Dendritic cell treated with granulocyte-macrophage colony-stimulating factor and Interleukin-4, amounts not matched to agents 40 ng/mL and 50 ng/mL, for 4 days (primary cell): Measurements from ENCODE around the gene APLP1.
A peak's percentile ranks its signal among the peaks of the same experiment; 100 is the strongest.

ENCODE experiments used
- H3K27ac Mint-ChIP-seq: one replicate; pipeline ENCODE4 v1.8.0; 2022; ENCODE audit warnings: mild to moderate bottlenecking, mixed read lengths
- H3K27me3 Mint-ChIP-seq: one replicate; pipeline ENCODE4 v1.8.0; 2022; ENCODE audit warnings: mild to moderate bottlenecking, mixed read lengths
- H3K36me3 Mint-ChIP-seq: one replicate; pipeline ENCODE4 v1.8.0; 2022; ENCODE audit warnings: low read depth, mixed read lengths
- H3K4me1 Mint-ChIP-seq: one replicate; pipeline ENCODE4 v1.8.0; 2022; ENCODE audit warnings: low read depth, mixed read lengths
- H3K4me3 Mint-ChIP-seq: one replicate; pipeline ENCODE4 v1.8.0; 2022; ENCODE audit warnings: mild to moderate bottlenecking, moderate library complexity, mixed read lengths
- H3K9me3 Mint-ChIP-seq: one replicate; pipeline ENCODE4 v1.8.0; 2022; ENCODE audit warnings: mixed read lengths
- intact Hi-C: fragments of 100-400 bp; cut with micrococcal nuclease; formaldehyde crosslinking; loops from one replicate; pipeline ENCODE4 v1.15.0; 2022

Gene APLP1

GRCh38 chr19:35898499-35898809, 30.1 kb downstream of the APLP1 start:
- H3K36me3 Mint-ChIP-seq: peaks cover 76% of the 10 kb centered on the region
- intact Hi-C loops: no loop called here
- H3K27ac Mint-ChIP-seq: peak overlapping the region; percentile 96
- no peaks in the 10 kb centered on the region for H3K27me3 Mint-ChIP-seq
- no peaks in the 10 kb centered on the region for H3K9me3 Mint-ChIP-seq
- H3K4me3 Mint-ChIP-seq: peak overlapping the region; percentile 98
- H3K4me1 Mint-ChIP-seq: peaks cover 55% of the 10 kb centered on the region

GRCh38 chr19:35899547-35900214, 31.3 kb downstream of the APLP1 start:
- no peaks in the 10 kb centered on the region for H3K27me3 Mint-ChIP-seq
- H3K36me3 Mint-ChIP-seq: peaks cover 76% of the 10 kb centered on the region
- intact Hi-C loops: loop anchor here (1.0 to 10.0 kb wide), 2 partner anchors 32 to 155 kb away; partner anchors contain the start of genes IGFLR1, LIN37, PSENEN and U2AF1L4
- no peaks in the 10 kb centered on the region for H3K9me3 Mint-ChIP-seq
- peak overlapping the region; percentile 98 for H3K4me3 Mint-ChIP-seq
- H3K4me1 Mint-ChIP-seq: peaks cover 67% of the 10 kb centered on the region
- H3K27ac Mint-ChIP-seq: peak overlapping the region; percentile 96

- Mint-ChIP-seq H3K27ac (peak overlapping the region; percentile 96), H3K4me3 (peak overlapping the region; percentile 98), H3K9me3 (no peaks in the 10 kb centered on the region), H3K4me1 (peaks cover 66% of the 10 kb centered on the region), H3K27me3 (no peaks in the 10 kb centered on the region), H3K36me3 (peaks cover 75% of the 10 kb centered on the region)
- intact Hi-C loops: loop anchor here (10.0 kb wide), 1 partner anchor 156 kb away; the partner anchor contains the start of genes IGFLR1, LIN37, PSENEN and U2AF1L4
Measured at GRCh38 chr19:35901055-35901644, 32.8 kb downstream of the APLP1 start.

- Mint-ChIP-seq H3K9me3 (no peaks in the 10 kb centered on the region), H3K27ac (peak within 1 kb of the TSS; percentile 96), H3K4me1 (peaks cover 73% of the 10 kb centered on the region), H3K36me3 (peaks cover 75% of the 10 kb centered on the region), H3K27me3 (no peaks in the 10 kb centered on the region), H3K4me3 (peak within 1 kb of the TSS; percentile 98)
- intact Hi-C loops: loop anchor here (10.0 kb wide), 1 partner anchor 157 kb away; the partner anchor contains the start of genes IGFLR1, LIN37, PSENEN and U2AF1L4
Measured at GRCh38 chr19:35901854-35902661, 33.7 kb downstream of the APLP1 start, which contains the start of gene HCST. Gene HCST (plus strand): TSS chr19:35902529. CDS start chr19:35902594, 65 bp downstream.

GRCh38 chr19:35902870-35903475, 34.6 kb downstream of the APLP1 start:
- Mint-ChIP-seq H3K4me1 (peaks cover 71% of the 10 kb centered on the region), H3K9me3 (no peaks in the 10 kb centered on the region), H3K27ac (peak overlapping the region; percentile 96), H3K4me3 (peak overlapping the region; percentile 98), H3K36me3 (peaks cover 75% of the 10 kb centered on the region), H3K27me3 (no peaks in the 10 kb centered on the region)
- intact Hi-C loops: loop anchor here (10.0 kb wide), 1 partner anchor 158 kb away; the partner anchor contains the start of genes IGFLR1, LIN37, PSENEN and U2AF1L4

- H3K27me3 Mint-ChIP-seq: no peaks in the 10 kb centered on the region
- H3K4me1 Mint-ChIP-seq: peaks cover 64% of the 10 kb centered on the region
- intact Hi-C loops: loop anchor here (10.0 kb wide), 1 partner anchor 159 kb away; the partner anchor contains the start of genes IGFLR1, LIN37, PSENEN and U2AF1L4
- no peaks in the 10 kb centered on the region for H3K9me3 Mint-ChIP-seq
- H3K4me3 Mint-ChIP-seq: peak overlapping the region; percentile 98
- peak overlapping the region; percentile 96 for H3K27ac Mint-ChIP-seq
- H3K36me3 Mint-ChIP-seq: peaks cover 73% of the 10 kb centered on the region
Measured at GRCh38 chr19:35903550-35904179, 35.3 kb downstream of the APLP1 start.

GRCh38 chr19:35904311-35905068, 36.1 kb downstream of the APLP1 start:
- H3K4me1 Mint-ChIP-seq: peaks cover 69% of the 10 kb centered on the region
- intact Hi-C loops: loop anchor here (10.0 kb wide), 1 partner anchor 160 kb away; the partner anchor contains the start of genes IGFLR1, LIN37, PSENEN and U2AF1L4

GRCh38 chr19:35905178-35905727, 36.9 kb downstream of the APLP1 start:
- H3K27ac Mint-ChIP-seq: peak overlapping the region; percentile 96
- peak overlapping the region; percentile 98 for H3K4me3 Mint-ChIP-seq
- peaks cover 66% of the 10 kb centered on the region for H3K36me3 Mint-ChIP-seq
- H3K9me3 Mint-ChIP-seq: no peaks in the 10 kb centered on the region
- intact Hi-C loops: loop anchor here (10.0 kb wide), 1 partner anchor 160 kb away; the partner anchor contains the start of genes IGFLR1, LIN37, PSENEN and U2AF1L4
- H3K27me3 Mint-ChIP-seq: no peaks in the 10 kb centered on the region
- peaks cover 77% of the 10 kb centered on the region for H3K4me1 Mint-ChIP-seq

More at GRCh38 chr19:35904311-35905068, 36.1 kb downstream of the APLP1 start:
- H3K4me3 Mint-ChIP-seq: peak overlapping the region; percentile 98
- H3K9me3 Mint-ChIP-seq: no peaks in the 10 kb centered on the region
- peak overlapping the region; percentile 96 for H3K27ac Mint-ChIP-seq
- H3K27me3 Mint-ChIP-seq: no peaks in the 10 kb centered on the region
- peaks cover 72% of the 10 kb centered on the region for H3K36me3 Mint-ChIP-seq

GRCh38 chr19:35907377-35907745, 39.0 kb downstream of the APLP1 start:
- Mint-ChIP-seq H3K9me3 (no peaks in the 10 kb centered on the region), H3K4me1 (peaks cover 80% of the 10 kb centered on the region), H3K36me3 (peaks cover 60% of the 10 kb centered on the region), H3K4me3 (peak overlapping the region; percentile 98), H3K27me3 (no peaks in the 10 kb centered on the region), H3K27ac (peak overlapping the region; percentile 96)
- intact Hi-C loops: loop anchor here (10.0 kb wide), 1 partner anchor 163 kb away; the partner anchor contains the start of genes IGFLR1, LIN37, PSENEN and U2AF1L4

- H3K4me1 Mint-ChIP-seq: peaks cover 73% of the 10 kb centered on the region
Measured at GRCh38 chr19:35908010-35908441, 39.7 kb downstream of the APLP1 start, which contains the start of gene TYROBP. Gene TYROBP (minus strand): TSS chr19:35908295. CDS start chr19:35908228, 67 bp downstream.

GRCh38 chr19:35908973-35909683, 40.8 kb downstream of the APLP1 start:
- H3K27me3 Mint-ChIP-seq: no peaks in the 10 kb centered on the region
- H3K36me3 Mint-ChIP-seq: peaks cover 48% of the 10 kb centered on the region
- H3K4me1 Mint-ChIP-seq: peaks cover 73% of the 10 kb centered on the region
- H3K9me3 Mint-ChIP-seq: no peaks in the 10 kb centered on the region
- peak overlapping the region; percentile 96 for H3K27ac Mint-ChIP-seq
- H3K4me3 Mint-ChIP-seq: peak overlapping the region; percentile 98
- intact Hi-C loops: loop anchor here (2.0 to 10.0 kb wide), 2 partner anchors 22 to 164 kb away; partner anchors contain the start of genes IGFLR1, LIN37, PSENEN and U2AF1L4

More at GRCh38 chr19:35908010-35908441, 39.7 kb downstream of the APLP1 start, which contains the start of gene TYROBP:
- Mint-ChIP-seq H3K9me3 (no peaks in the 10 kb centered on the region), H3K27ac (peak within 1 kb of the TSS; percentile 96), H3K27me3 (no peaks in the 10 kb centered on the region), H3K4me3 (peak within 1 kb of the TSS; percentile 98), H3K36me3 (peaks cover 59% of the 10 kb centered on the region)
- intact Hi-C loops: loop anchor here (2.0 to 10.0 kb wide), 2 partner anchors 23 to 163 kb away; partner anchors contain the start of genes IGFLR1, LIN37, PSENEN and U2AF1L4
